CD4-positive, alpha-beta T cell treated with Interleukin-4 for 1 hour (primary cell): ENCODE data around the gene MAP1LC3B2.

ENCODE experiments used
- DNase-seq, 2 donors: peaks; one replicate each; pipeline ENCODE4 v3.0.0-alpha.2; 2020 to 2022

MAP1LC3B2 gene

GRCh38 chr12:116597886-116598285 is 38.7 kb downstream of the MAP1LC3B2 start:
- no peak for DNase-seq

GRCh38 chr12:116598311-116599284 is 39.4 kb downstream of the MAP1LC3B2 start:
- DNase-seq, result no peak

- peak; percentile 60 to 66 for DNase-seq
Observed at GRCh38 chr12:116599285-116600136, 40.3 kb downstream of the MAP1LC3B2 start.

- DNase-seq, result peak in 1 of 2 donors; percentile 29
Observed at GRCh38 chr12:116600959-116601918, 42.1 kb downstream of the MAP1LC3B2 start.

- DNase-seq, result no peak
Observed at GRCh38 chr12:116601933-116602810, 43.0 kb downstream of the MAP1LC3B2 start.

GRCh38 chr12:116603546-116604177 is 44.5 kb downstream of the MAP1LC3B2 start:
- no peak for DNase-seq

GRCh38 chr12:116604178-116604895 is 45.2 kb downstream of the MAP1LC3B2 start:
- DNase-seq, result no peak

- DNase-seq, result no peak
Observed at GRCh38 chr12:116604951-116605641, 45.9 kb downstream of the MAP1LC3B2 start.

- DNase-seq, result no peak
Observed at GRCh38 chr12:116606397-116606796, 47.2 kb downstream of the MAP1LC3B2 start.

GRCh38 chr12:116607039-116607438 is 47.9 kb downstream of the MAP1LC3B2 start:
- DNase-seq, result no peak

GRCh38 chr12:116609319-116610114 is 50.3 kb downstream of the MAP1LC3B2 start:
- DNase-seq, result peak; percentile 17 to 19

- peak in 1 of 2 donors; percentile 29 for DNase-seq
Observed at GRCh38 chr12:116610971-116611541, 51.9 kb downstream of the MAP1LC3B2 start.

GRCh38 chr12:116612436-116612835 is 53.3 kb downstream of the MAP1LC3B2 start:
- DNase-seq, result no peak

- no peak for DNase-seq
Observed at GRCh38 chr12:116613256-116613655, 54.1 kb downstream of the MAP1LC3B2 start.

- DNase-seq, result no peak
Observed at GRCh38 chr12:116614194-116614915, 55.2 kb downstream of the MAP1LC3B2 start.

- DNase-seq, result no peak
Observed at GRCh38 chr12:116615141-116615861, 56.1 kb downstream of the MAP1LC3B2 start.
